Measurements from ENCODE around the gene ATRNL1. TPM values are rescaled to one million over a fixed set of nuclear protein-coding genes. Genes with fewer than 3 reads are reported as not detected.

Gene ATRNL1
- total RNA-seq, 4 donors from 2014 or later, result 0.93 to 19.0 (median 8.7) TPM

DNA sequence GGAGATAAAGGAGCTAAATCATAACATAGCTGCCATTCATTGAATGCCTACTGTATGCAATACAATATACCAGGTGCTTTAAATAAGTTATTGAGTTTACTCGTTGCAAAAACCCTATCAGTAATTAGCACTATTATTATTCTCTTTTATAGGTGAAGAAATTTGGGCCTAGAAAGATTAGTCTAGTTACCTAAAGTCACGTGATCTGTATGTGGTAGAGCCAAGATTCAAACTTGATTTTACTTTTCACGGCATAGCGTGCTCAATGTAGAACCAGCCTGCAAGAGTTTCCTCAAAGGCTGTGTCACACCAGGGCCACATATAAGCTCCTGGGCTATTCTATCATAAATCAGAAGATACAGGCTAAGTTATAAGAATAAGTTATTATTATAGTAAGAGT, 740.0 kb downstream of the ATRNL1 start:
- TF ChIP-seq POLR2AphosphoS5 (IDR thresholded peaks at IDR 0.05), result no peak
- TF ChIP-seq EP300 (IDR thresholded peaks at IDR 0.05), result no peak
- TF ChIP-seq, protein P1, sequence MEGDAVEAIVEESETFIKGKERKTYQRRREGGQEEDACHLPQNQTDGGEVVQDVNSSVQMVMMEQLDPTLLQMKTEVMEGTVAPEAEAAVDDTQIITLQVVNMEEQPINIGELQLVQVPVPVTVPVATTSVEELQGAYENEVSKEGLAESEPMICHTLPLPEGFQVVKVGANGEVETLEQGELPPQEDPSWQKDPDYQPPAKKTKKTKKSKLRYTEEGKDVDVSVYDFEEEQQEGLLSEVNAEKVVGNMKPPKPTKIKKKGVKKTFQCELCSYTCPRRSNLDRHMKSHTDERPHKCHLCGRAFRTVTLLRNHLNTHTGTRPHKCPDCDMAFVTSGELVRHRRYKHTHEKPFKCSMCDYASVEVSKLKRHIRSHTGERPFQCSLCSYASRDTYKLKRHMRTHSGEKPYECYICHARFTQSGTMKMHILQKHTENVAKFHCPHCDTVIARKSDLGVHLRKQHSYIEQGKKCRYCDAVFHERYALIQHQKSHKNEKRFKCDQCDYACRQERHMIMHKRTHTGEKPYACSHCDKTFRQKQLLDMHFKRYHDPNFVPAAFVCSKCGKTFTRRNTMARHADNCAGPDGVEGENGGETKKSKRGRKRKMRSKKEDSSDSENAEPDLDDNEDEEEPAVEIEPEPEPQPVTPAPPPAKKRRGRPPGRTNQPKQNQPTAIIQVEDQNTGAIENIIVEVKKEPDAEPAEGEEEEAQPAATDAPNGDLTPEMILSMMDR (IDR thresholded peaks at IDR 0.05), result no peak
- no peak for TF ChIP-seq POLR2A (IDR thresholded peaks at IDR 0.05)
- no peak for ATAC-seq
- Histone ChIP-seq H3K4me1 (no peaks in the 10 kb centered on the region), H3K4me3 (no peak overlapping the region), H3K36me3 (no peaks in the 10 kb centered on the region), H3K9me3 (no peaks in the 10 kb centered on the region), H3K27me3 (no peaks in the 10 kb centered on the region), H3K27ac (no peak overlapping the region)
- 52 to 67% methylated on average over 4 of the region's 4 CpGs for WGBS, 2 donors (ENCODE audit: low coverage in 1 of 2)

DNA sequence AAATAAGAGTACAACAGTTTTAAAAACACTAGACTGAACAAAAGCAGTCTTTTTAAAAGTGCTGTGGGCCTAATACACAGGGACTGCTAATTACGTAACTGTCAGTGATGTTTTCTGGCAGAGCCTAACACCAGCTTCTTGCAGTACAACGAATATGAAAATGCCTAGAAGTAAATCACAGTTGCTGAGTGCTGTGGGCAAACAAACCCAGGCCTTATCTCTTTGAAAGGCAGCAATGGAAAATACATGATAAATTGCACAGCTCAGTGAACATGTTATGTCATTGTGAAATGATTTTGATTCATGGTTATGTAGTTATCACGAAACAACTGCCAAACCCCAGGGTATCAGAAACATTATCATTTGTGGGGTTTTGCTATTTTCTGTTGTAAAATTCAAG, 751.4 kb downstream of the ATRNL1 start:
- TF ChIP-seq POLR2A (IDR thresholded peaks at IDR 0.05), result no peak
- TF ChIP-seq POLR2AphosphoS5 (IDR thresholded peaks at IDR 0.05), result no peak
- TF ChIP-seq, protein P1 (IDR thresholded peaks at IDR 0.05), result no peak
- TF ChIP-seq EP300 (IDR thresholded peaks at IDR 0.05), result no peak
- H3K4me3 ChIP-seq, result no peak overlapping the region
- H3K27me3 ChIP-seq, result no peaks in the 10 kb centered on the region
- H3K4me1 ChIP-seq, result peaks cover 0 to 8% (median 0%) of the 10 kb centered on the region in 3 donors
- 17 to 28% methylated on average over 3 of the region's 3 CpGs for WGBS, 2 donors (ENCODE audit: low coverage in 1 of 2)
- H3K9me3 ChIP-seq, result no peaks in the 10 kb centered on the region
- no peak overlapping the region for H3K27ac ChIP-seq
- no peak for ATAC-seq
- no peaks in the 10 kb centered on the region for H3K36me3 ChIP-seq

DNA sequence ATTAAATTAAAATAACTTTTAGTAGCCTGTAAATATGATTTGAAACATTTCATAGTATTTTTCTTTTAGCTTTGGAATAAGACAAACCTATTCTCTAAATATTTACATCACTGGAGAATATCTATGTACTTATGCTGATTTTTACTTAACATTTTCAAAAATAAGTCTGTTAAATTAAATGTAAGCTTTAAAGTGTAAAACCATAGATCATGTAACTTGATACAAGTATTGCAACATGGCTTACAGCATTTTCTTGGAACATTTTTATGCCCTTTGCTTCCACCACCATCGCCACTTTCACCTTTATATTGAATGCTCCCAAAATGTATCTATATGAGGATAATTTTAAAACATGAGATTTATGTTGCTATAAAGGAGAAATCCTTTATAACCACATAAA, 752.8 kb downstream of the ATRNL1 start:
- H3K4me3 ChIP-seq, result no peak overlapping the region
- H3K9me3 ChIP-seq, result no peaks in the 10 kb centered on the region
- no peaks in the 10 kb centered on the region for H3K36me3 ChIP-seq
- H3K27ac ChIP-seq, result no peak overlapping the region
- H3K27me3 ChIP-seq, result no peaks in the 10 kb centered on the region
- no peak for ATAC-seq
- TF ChIP-seq POLR2A (IDR thresholded peaks at IDR 0.05), result no peak
- no peak for TF ChIP-seq EP300 (IDR thresholded peaks at IDR 0.05)
- TF ChIP-seq POLR2AphosphoS5 (IDR thresholded peaks at IDR 0.05), result no peak
- TF ChIP-seq, protein P1 (IDR thresholded peaks at IDR 0.05), result no peak
- peaks cover 0 to 8% (median 0%) of the 10 kb centered on the region in 3 donors for H3K4me1 ChIP-seq
- 83 to 100% methylated on average over 1 of the region's 1 CpG for WGBS, 2 donors (ENCODE audit: low coverage in 1 of 2)

DNA sequence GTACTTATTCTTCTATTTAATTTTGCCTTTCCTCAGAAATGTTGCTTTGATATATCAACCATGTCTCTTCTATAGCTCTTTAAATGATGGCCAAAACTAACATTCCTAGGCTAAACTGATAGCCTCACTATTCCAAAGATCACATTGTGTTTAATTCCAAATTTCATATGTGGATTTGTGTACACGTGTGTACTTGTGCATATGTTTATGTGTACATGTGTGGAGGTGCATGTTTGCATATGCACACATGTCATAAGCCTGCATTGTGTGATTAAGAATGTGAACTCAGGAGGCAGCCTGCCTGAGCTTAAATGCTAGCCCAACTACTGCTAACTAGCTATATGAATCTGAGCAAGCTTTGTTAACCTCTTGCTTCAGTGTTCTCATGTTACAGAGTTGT, 753.4 kb downstream of the ATRNL1 start:
- Histone ChIP-seq H3K27ac (no peak overlapping the region), H3K4me3 (no peak overlapping the region), H3K9me3 (no peaks in the 10 kb centered on the region), H3K27me3 (no peaks in the 10 kb centered on the region), H3K36me3 (no peaks in the 10 kb centered on the region), H3K4me1 (peaks cover 0 to 8% (median 0%) of the 10 kb centered on the region in 3 donors)
- TF ChIP-seq, protein P1 (IDR thresholded peaks at IDR 0.05), result no peak
- TF ChIP-seq POLR2AphosphoS5 (IDR thresholded peaks at IDR 0.05), result no peak
- TF ChIP-seq POLR2A (IDR thresholded peaks at IDR 0.05), result no peak
- TF ChIP-seq EP300 (IDR thresholded peaks at IDR 0.05), result no peak
- WGBS, 2 donors (ENCODE audit: low coverage in 1 of 2), result 83 to 89% methylated on average over 1 of the region's 1 CpG
- no peak for ATAC-seq

DNA sequence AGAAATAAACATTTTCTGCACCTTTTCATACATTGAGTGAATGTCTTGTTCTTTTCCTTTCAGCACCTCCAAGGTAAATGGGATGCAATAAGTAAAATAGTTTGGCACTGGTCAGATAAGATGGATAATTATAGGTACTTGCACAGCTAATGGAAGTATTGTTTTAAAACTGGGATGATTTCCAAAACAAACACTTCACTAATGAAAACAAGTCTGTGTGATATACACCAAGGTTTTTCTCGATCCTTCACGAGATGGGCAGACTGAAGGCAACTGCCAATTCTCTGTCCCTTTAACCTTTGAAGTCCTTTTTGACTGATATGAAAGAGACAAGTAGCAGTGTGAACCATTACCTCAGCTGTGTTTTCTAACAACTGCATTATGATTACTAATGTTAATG, 756.0 kb downstream of the ATRNL1 start:
- H3K27ac ChIP-seq, result no peak overlapping the region
- no peak for ATAC-seq
- no peak for TF ChIP-seq POLR2AphosphoS5 (IDR thresholded peaks at IDR 0.05)
- TF ChIP-seq EP300 (IDR thresholded peaks at IDR 0.05), result no peak
- TF ChIP-seq POLR2A (IDR thresholded peaks at IDR 0.05), result no peak
- TF ChIP-seq, protein P1 (IDR thresholded peaks at IDR 0.05), result no peak

More for the DNA sequence above, 756.0 kb downstream of the ATRNL1 start:
- no peaks in the 10 kb centered on the region for H3K27me3 ChIP-seq
- no peaks in the 10 kb centered on the region for H3K36me3 ChIP-seq
- H3K4me1 ChIP-seq, result peaks cover 0 to 8% (median 0%) of the 10 kb centered on the region in 3 donors
- no peak overlapping the region for H3K4me3 ChIP-seq
- 8 to 31% methylated on average over 2 of the region's 2 CpGs for WGBS, 2 donors (ENCODE audit: low coverage in 1 of 2)
- H3K9me3 ChIP-seq, result no peaks in the 10 kb centered on the region
